Measurements from ENCODE around the gene LSP1. TPM values are rescaled to one million over a fixed set of nuclear protein-coding genes. Genes with fewer than 3 reads are reported as not detected.

Gene LSP1
- total RNA-seq, 3 donors from 2014 or later: 21.4 to 36.0 (median 23.6) TPM

- Histone ChIP-seq H3K27me3 (no peaks in the 10 kb centered on the region), H3K4me1 (no peaks in the 10 kb centered on the region), H3K36me3 (no peaks in the 10 kb centered on the region), H3K4me3 (no peak overlapping the region), H3K9me3 (no peaks in the 10 kb centered on the region), H3K27ac (peak overlapping the region in 1 of 2 donors; percentile 78)
- no peak for DNase-seq (ENCODE audit: low spot score in 2 of 2)
- intact Hi-C loops (cut with DNase I; ENCODE audit: low total_unique reads): loop anchor here (1.0 kb wide), 1 partner anchor 23 kb away; no protein-coding TSS in a partner anchor
- TF ChIP-seq POLR2A (IDR thresholded peaks at IDR 0.05) (no peak), POLR2AphosphoS5 (IDR thresholded peaks at IDR 0.05) (no peak)
- TF ChIP-seq, protein P1, sequence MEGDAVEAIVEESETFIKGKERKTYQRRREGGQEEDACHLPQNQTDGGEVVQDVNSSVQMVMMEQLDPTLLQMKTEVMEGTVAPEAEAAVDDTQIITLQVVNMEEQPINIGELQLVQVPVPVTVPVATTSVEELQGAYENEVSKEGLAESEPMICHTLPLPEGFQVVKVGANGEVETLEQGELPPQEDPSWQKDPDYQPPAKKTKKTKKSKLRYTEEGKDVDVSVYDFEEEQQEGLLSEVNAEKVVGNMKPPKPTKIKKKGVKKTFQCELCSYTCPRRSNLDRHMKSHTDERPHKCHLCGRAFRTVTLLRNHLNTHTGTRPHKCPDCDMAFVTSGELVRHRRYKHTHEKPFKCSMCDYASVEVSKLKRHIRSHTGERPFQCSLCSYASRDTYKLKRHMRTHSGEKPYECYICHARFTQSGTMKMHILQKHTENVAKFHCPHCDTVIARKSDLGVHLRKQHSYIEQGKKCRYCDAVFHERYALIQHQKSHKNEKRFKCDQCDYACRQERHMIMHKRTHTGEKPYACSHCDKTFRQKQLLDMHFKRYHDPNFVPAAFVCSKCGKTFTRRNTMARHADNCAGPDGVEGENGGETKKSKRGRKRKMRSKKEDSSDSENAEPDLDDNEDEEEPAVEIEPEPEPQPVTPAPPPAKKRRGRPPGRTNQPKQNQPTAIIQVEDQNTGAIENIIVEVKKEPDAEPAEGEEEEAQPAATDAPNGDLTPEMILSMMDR (IDR thresholded peaks at IDR 0.05): no peak
Observed at GRCh38 chr11:1916132-1916985, 63.5 kb downstream of the LSP1 start.

- DNase-seq (ENCODE audit: low spot score in 2 of 2): no peak
- Histone ChIP-seq H3K9me3 (no peaks in the 10 kb centered on the region), H3K36me3 (no peaks in the 10 kb centered on the region), H3K4me3 (no peak overlapping the region), H3K4me1 (no peaks in the 10 kb centered on the region), H3K27me3 (no peaks in the 10 kb centered on the region), H3K27ac (peak overlapping the region in 1 of 2 donors; percentile 78)
- TF ChIP-seq, protein P1 (IDR thresholded peaks at IDR 0.05): no peak
- TF ChIP-seq POLR2A (IDR thresholded peaks at IDR 0.05) (no peak), POLR2AphosphoS5 (IDR thresholded peaks at IDR 0.05) (no peak)
- intact Hi-C loops (cut with DNase I; ENCODE audit: low total_unique reads): loop anchor here (1.0 kb wide), 1 partner anchor 24 kb away; no protein-coding TSS in a partner anchor
Observed at GRCh38 chr11:1916986-1917522, 64.2 kb downstream of the LSP1 start.

GRCh38 chr11:1917523-1918435 lies 64.9 kb downstream of the LSP1 start:
- H3K4me3 ChIP-seq: no peak overlapping the region
- intact Hi-C loops (cut with DNase I; ENCODE audit: low total_unique reads): no loop called here
- H3K36me3 ChIP-seq: no peaks in the 10 kb centered on the region
- no peaks in the 10 kb centered on the region for H3K27me3 ChIP-seq
- no peak for DNase-seq (ENCODE audit: low spot score in 2 of 2)
- no peaks in the 10 kb centered on the region for H3K4me1 ChIP-seq
- TF ChIP-seq POLR2AphosphoS5 (IDR thresholded peaks at IDR 0.05) (no peak), POLR2A (IDR thresholded peaks at IDR 0.05) (no peak)
- TF ChIP-seq, protein P1 (IDR thresholded peaks at IDR 0.05): peak; percentile 7 to 30 (median 23)
- no peaks in the 10 kb centered on the region for H3K9me3 ChIP-seq
- H3K27ac ChIP-seq: peak overlapping the region in 1 of 2 donors; percentile 78

DNA sequence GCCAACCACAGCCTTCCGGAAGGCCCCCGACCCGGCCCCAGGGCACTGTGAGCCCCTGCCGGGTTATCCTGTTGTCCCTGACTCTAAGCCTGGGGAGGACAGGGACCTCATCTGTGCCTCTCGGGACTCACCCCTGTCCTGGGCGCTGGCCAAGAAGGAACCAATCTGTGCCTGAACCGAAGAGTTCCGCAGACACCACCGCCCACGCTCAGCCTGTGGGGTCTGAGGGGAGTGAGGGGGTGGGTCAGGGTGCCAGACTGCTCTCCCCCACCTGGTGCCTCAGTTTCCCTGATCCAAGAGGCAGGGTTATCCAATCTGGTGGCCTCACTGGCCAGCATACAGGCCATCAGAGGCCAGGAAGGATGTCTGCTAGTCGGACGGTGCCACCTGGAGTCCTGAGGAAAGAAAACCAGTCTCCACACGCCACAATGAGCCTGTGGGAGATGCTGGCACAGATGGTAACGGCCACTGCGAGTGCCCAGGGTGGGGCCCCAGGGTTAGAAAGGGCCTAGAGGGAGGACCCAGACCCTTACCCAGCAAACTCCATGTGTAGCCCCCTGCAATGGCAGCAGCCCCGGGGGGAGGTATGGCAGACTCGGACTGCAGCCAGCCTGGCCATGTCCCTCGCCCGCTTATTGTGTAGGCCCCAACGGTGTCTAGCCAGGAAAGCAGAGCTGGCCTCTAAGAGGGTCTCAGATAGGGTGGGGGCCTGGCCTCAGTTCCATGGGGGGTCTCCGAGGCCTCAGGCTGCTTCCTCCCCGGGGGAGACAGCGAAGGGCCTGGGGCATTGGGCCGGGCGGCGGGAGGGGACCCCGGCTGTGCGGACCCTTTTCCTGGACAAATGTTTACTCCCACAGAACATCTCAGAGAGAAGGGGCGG lies 65.8 kb downstream of the LSP1 start:
- Histone ChIP-seq H3K27ac (peak overlapping the region; percentile 25 to 78), H3K27me3 (no peaks in the 10 kb centered on the region), H3K9me3 (no peaks in the 10 kb centered on the region), H3K4me1 (no peaks in the 10 kb centered on the region), H3K36me3 (no peaks in the 10 kb centered on the region), H3K4me3 (no peak overlapping the region)
- DNase-seq (ENCODE audit: low spot score in 2 of 2): no peak
- intact Hi-C loops (cut with DNase I; ENCODE audit: low total_unique reads): no loop called here
- no peak for TF ChIP-seq POLR2AphosphoS5 (IDR thresholded peaks at IDR 0.05)
- TF ChIP-seq, protein P1 (IDR thresholded peaks at IDR 0.05): no peak
- no peak for TF ChIP-seq POLR2A (IDR thresholded peaks at IDR 0.05)
